HCT116 (cell line): ENCODE results near the gene TMEM147.

Experiments used
- CTCF ChIP-seq, 3 experiments: fragments of 200-600 bp in 1 of 3; sonication (generic) in 1 of 3; IDR thresholded peaks in 2 of 3; conservative IDR thresholded peaks in 1 of 3; 2 replicates each; pipeline ENCODE4 v1.5.1; 2012 to 2017; ENCODE audit warnings: low read depth in 2 of 3, low read length in 2 of 3, antibody characterized with exemption in 1 of 3, borderline replicate concordance in 1 of 3, control low read depth in 1 of 3, mild to moderate bottlenecking in 1 of 3, mixed read lengths in 1 of 3, mixed run types in 1 of 3, moderate library complexity in 1 of 3; ENCODE audit not compliant: insufficient read depth in 1 of 3
- POLR2A ChIP-seq: IDR thresholded peaks from 2 replicates; pipeline ENCODE4 v1.7.0; 2011; ENCODE audit warnings: borderline replicate concordance; ENCODE audit not compliant: insufficient read depth, insufficient read length; ENCODE audit errors: extremely low read depth
- YY1 ChIP-seq: IDR thresholded peaks from 2 replicates; pipeline ENCODE4 v1.6.1; 2011; ENCODE audit warnings: low read length, low read depth, moderate library complexity, mild to moderate bottlenecking; ENCODE audit not compliant: insufficient replicate concordance; ENCODE audit errors: extremely low read depth

GRCh38 chr19:35553385-35554000 is 8.1 kb downstream of the TMEM147 start:
- TF ChIP-seq POLR2A (no peak), YY1 (no peak), CTCF (IDR thresholded peaks at IDR 0.05 in 2 of 3, conservative IDR thresholded peaks at IDR 0.05 in 1 of 3; ENCODE audit: borderline replicate concordance in 1 of 3, insufficient read depth in 1 of 3, low read depth in 2 of 3, low read length in 2 of 3) (no peak)
